Glutamatergic neuron (in vitro differentiated cells): ENCODE measurements around the gene TFR2. TPM values are rescaled to one million over a fixed set of nuclear protein-coding genes. Genes with fewer than 3 reads are reported as not detected.

Source experiments
- DNase-seq: peaks from one replicate; pipeline ENCODE4 v3.0.0; 2022
- H3K27ac Mint-ChIP-seq: one replicate; pipeline ENCODE4 v1.8.0; 2020; ENCODE audit warnings: mild to moderate bottlenecking, mixed read lengths, inconsistent platforms; ENCODE audit not compliant: unreplicated experiment
- H3K27me3 Mint-ChIP-seq: one replicate; pipeline ENCODE4 v1.8.0; 2020; ENCODE audit warnings: mild to moderate bottlenecking, moderate library complexity, mixed read lengths, inconsistent platforms; ENCODE audit not compliant: unreplicated experiment
- H3K36me3 Mint-ChIP-seq: one replicate; pipeline ENCODE4 v1.8.0; 2020; ENCODE audit warnings: mild to moderate bottlenecking, mixed read lengths, inconsistent platforms; ENCODE audit not compliant: unreplicated experiment
- H3K4me1 Mint-ChIP-seq: one replicate; pipeline ENCODE4 v1.8.0; 2020; ENCODE audit warnings: mild to moderate bottlenecking, low read depth, mixed read lengths, inconsistent platforms; ENCODE audit not compliant: unreplicated experiment
- H3K4me3 Mint-ChIP-seq: one replicate; pipeline ENCODE4 v1.8.0; 2020; ENCODE audit warnings: mild to moderate bottlenecking, mixed read lengths, inconsistent platforms; ENCODE audit not compliant: unreplicated experiment
- H3K9me3 Mint-ChIP-seq: one replicate; pipeline ENCODE4 v1.8.0; 2020; ENCODE audit warnings: mild to moderate bottlenecking, moderate library complexity, mixed read lengths, inconsistent platforms; ENCODE audit not compliant: unreplicated experiment
- CTCF ChIP-seq: fragments of 200-600 bp; sonication (generic); IDR thresholded peaks from one replicate; pipeline ENCODE4 v1.5.0; 2021; ENCODE audit not compliant: partially characterized antibody, unreplicated experiment
- total RNA-seq: library from RNA; stranded (reverse); fragmentation: NEBNext Ultra II Directional; extraction: Animal tissue kit (Norgen Biotek cat#: 25700); gene quantifications from one replicate; pipeline ENCODE4 v1.2.1, GENCODE V29; 2021; ENCODE audit not compliant: unreplicated experiment

TFR2 gene
- total RNA-seq, 1 donor from 2014 or later, result 5.1 TPM

- H3K27ac Mint-ChIP-seq, result peak overlapping the region; percentile 79
- H3K36me3 Mint-ChIP-seq, result peaks cover 4% of the 10 kb centered on the region
- H3K4me3 Mint-ChIP-seq, result no peak overlapping the region
- DNase-seq, result peak; percentile 15
- H3K4me1 Mint-ChIP-seq, result peaks cover 5% of the 10 kb centered on the region
- H3K27me3 Mint-ChIP-seq, result peaks cover 14% of the 10 kb centered on the region
- no peak for TF ChIP-seq CTCF
- H3K9me3 Mint-ChIP-seq, result peaks cover 9% of the 10 kb centered on the region
These were observed 37.1 kb upstream of the TFR2 start for GRCh38 chr7:100678291-100678984.

- no peak for TF ChIP-seq CTCF
- Mint-ChIP-seq H3K4me1 (peaks cover 5% of the 10 kb centered on the region), H3K36me3 (peaks cover 4% of the 10 kb centered on the region), H3K9me3 (peaks cover 8% of the 10 kb centered on the region), H3K27me3 (peaks cover 14% of the 10 kb centered on the region), H3K27ac (peak overlapping the region; percentile 79), H3K4me3 (peak overlapping the region; percentile 89)
- DNase-seq, result peak; percentile 18
These were observed 36.2 kb upstream of the TFR2 start for GRCh38 chr7:100677308-100678267.

GRCh38 chr7:100676501-100677306 lies 35.4 kb upstream of the TFR2 start:
- Mint-ChIP-seq H3K36me3 (peaks cover 4% of the 10 kb centered on the region), H3K4me3 (peak overlapping the region; percentile 89), H3K27me3 (peaks cover 14% of the 10 kb centered on the region), H3K27ac (peak overlapping the region; percentile 76), H3K4me1 (peaks cover 5% of the 10 kb centered on the region), H3K9me3 (peaks cover 11% of the 10 kb centered on the region)
- no peak for TF ChIP-seq CTCF
- DNase-seq, result no peak

- Mint-ChIP-seq H3K36me3 (peaks cover 4% of the 10 kb centered on the region), H3K4me1 (peaks cover 5% of the 10 kb centered on the region), H3K27ac (no peak overlapping the region), H3K4me3 (peak overlapping the region; percentile 75), H3K9me3 (peaks cover 11% of the 10 kb centered on the region), H3K27me3 (peaks cover 14% of the 10 kb centered on the region)
- peak; percentile 67 for DNase-seq
- TF ChIP-seq CTCF, result no peak
These were observed 34.4 kb upstream of the TFR2 start for GRCh38 chr7:100675581-100676350.
